GM18951 (cell line): ENCODE results near the gene FSHB.
"Not testable (repeated sequence)": the region's sequence is repeated elsewhere in the genome, so short reads cannot be mapped to it uniquely, and the experiment has no call there.

ENCODE experiments used
- POLR2A ChIP-seq: IDR thresholded peaks from 4 replicates; pipeline ENCODE4 v1.6.1; 2011; ENCODE audit warnings: mild to moderate bottlenecking; ENCODE audit not compliant: insufficient read length, insufficient read depth; ENCODE audit errors: extremely low read depth
- in situ Hi-C: fragments of 300-500 bp; cut with MboI; formaldehyde crosslinking; loops from one replicate; pipeline ENCODE4 v1.12.0; 2022; ENCODE audit warnings: low sequenced_read_pairs, mixed read lengths, inconsistent platforms; ENCODE audit not compliant: unreplicated experiment

Gene FSHB

GRCh38 chr11:30230714-30231113, at the start of gene FSHB:
Gene FSHB, plus strand, starts transcription at chr11:30231014. Its CDS starts 889 bp downstream, at chr11:30231903.
- in situ Hi-C loops, result no loop called here

GRCh38 chr11:30186748-30187147, 44.1 kb upstream of the FSHB start:
- TF ChIP-seq POLR2A, result no peak
- in situ Hi-C loops, result no loop called here

More at GRCh38 chr11:30230714-30231113, at the start of gene FSHB:
- TF ChIP-seq POLR2A, result no peak

- TF ChIP-seq POLR2A, result no peak
- in situ Hi-C loops, result no loop called here
Observed at GRCh38 chr11:30192620-30193019, 38.2 kb upstream of the FSHB start.

- TF ChIP-seq POLR2A, result no peak
- in situ Hi-C loops, result no loop called here
Observed at GRCh38 chr11:30196400-30197206, 34.2 kb upstream of the FSHB start.

GRCh38 chr11:30197869-30198268, 32.9 kb upstream of the FSHB start:
- in situ Hi-C loops, result no loop called here
- no peak for TF ChIP-seq POLR2A

GRCh38 chr11:30202989-30203388, 27.8 kb upstream of the FSHB start:
- in situ Hi-C loops, result not testable (repeated sequence)

- no peak for TF ChIP-seq POLR2A
- in situ Hi-C loops, result no loop called here
Observed at GRCh38 chr11:30203850-30204249, 27.0 kb upstream of the FSHB start.

- in situ Hi-C loops, result no loop called here
- no peak for TF ChIP-seq POLR2A
Observed at GRCh38 chr11:30206249-30206996, 24.4 kb upstream of the FSHB start.

- no peak for TF ChIP-seq POLR2A
- in situ Hi-C loops, result no loop called here
Observed at GRCh38 chr11:30210357-30210756, 20.5 kb upstream of the FSHB start.

- no peak for TF ChIP-seq POLR2A
- in situ Hi-C loops, result no loop called here
Observed at GRCh38 chr11:30216534-30216933, 14.3 kb upstream of the FSHB start.

- no peak for TF ChIP-seq POLR2A
- in situ Hi-C loops, result no loop called here
Observed at GRCh38 chr11:30218278-30218677, 12.5 kb upstream of the FSHB start.

GRCh38 chr11:30225642-30226041, 5.2 kb upstream of the FSHB start:
- no peak for TF ChIP-seq POLR2A
- in situ Hi-C loops, result no loop called here

GRCh38 chr11:30228323-30228884, 2.4 kb upstream of the FSHB start:
- in situ Hi-C loops, result no loop called here
- no peak for TF ChIP-seq POLR2A

GRCh38 chr11:30239025-30239424, 8.2 kb downstream of the FSHB start:
- in situ Hi-C loops, result no loop called here

More at GRCh38 chr11:30239025-30239424, 8.2 kb downstream of the FSHB start:
- no peak for TF ChIP-seq POLR2A
